OCI-LY7 (cell line): ENCODE measurements around the gene MGMT. TPM values are rescaled to one million over a fixed set of nuclear protein-coding genes. Genes with fewer than 3 reads are reported as not detected.

Experiments used
- BruUV-seq: library from RNA; stranded (reverse); fragments of 400-500 nt; replicated peaks from 2 replicates; lab custom pipeline; 2021; lab: Mats Ljungman, UMichigan
- CTCF ChIA-PET: fragments of 300-600 bp; sonication (Branson Sonifier 250); formaldehyde crosslinking; loops from one replicate; lab custom pipeline; 2022; ENCODE audit warnings: antibody characterized with exemption; ENCODE audit not compliant: unreplicated experiment; lab: Charles Lee
- POLR2A ChIA-PET: fragments of 300-600 bp; sonication (Branson Sonifier 250); formaldehyde crosslinking; loops from one replicate; lab custom pipeline; 2022; ENCODE audit warnings: antibody characterized with exemption; lab: Charles Lee
- DNase-seq: peaks from one replicate; pipeline ENCODE4 v3.0.0-alpha.2; 2015; ENCODE audit warnings: low spot score
- H2AFZ ChIP-seq: fragments of 200-600 bp; sonication (generic), shearing (Covaris generic); 2 replicates; pipeline ENCODE4 v1.6.1; 2014; ENCODE audit warnings: mild to moderate bottlenecking, antibody characterized with exemption, low read length, moderate library complexity
- H3K27ac ChIP-seq: fragments of 200-600 bp; sonication (generic); 2 replicates; pipeline ENCODE4 v1.5.1; 2014; ENCODE audit warnings: mixed run types, low read depth, mild to moderate bottlenecking, moderate library complexity, low read length, inconsistent platforms; ENCODE audit not compliant: poor library complexity, severe bottlenecking
- H3K36me3 ChIP-seq: fragments of 200-600 bp; sonication (generic); 2 replicates; pipeline ENCODE4 v1.6.1; 2014; ENCODE audit warnings: mild to moderate bottlenecking, antibody characterized with exemption, low read length, moderate library complexity, mixed read lengths; ENCODE audit not compliant: insufficient read depth
- H3K4me1 ChIP-seq: fragments of 200-600 bp; sonication (generic); 2 replicates; pipeline ENCODE4 v1.5.1; 2014; ENCODE audit warnings: mild to moderate bottlenecking, low read length; ENCODE audit not compliant: insufficient read depth, poor library complexity, severe bottlenecking
- H3K4me2 ChIP-seq: fragments of 200-600 bp; sonication (generic); 2 replicates; pipeline ENCODE4 v1.6.1; 2014; ENCODE audit warnings: mild to moderate bottlenecking, low read length
- H3K4me3 ChIP-seq: fragments of 200-600 bp; sonication (generic); 2 replicates; pipeline ENCODE4 v1.5.1; 2014; ENCODE audit warnings: mild to moderate bottlenecking, low read depth, low read length; ENCODE audit not compliant: poor library complexity, severe bottlenecking
- H3K79me2 ChIP-seq: fragments of 200-600 bp; sonication (generic); 2 replicates; pipeline ENCODE4 v1.6.1; 2016; ENCODE audit warnings: low read depth, mild to moderate bottlenecking, low read length, moderate library complexity, mixed read lengths; ENCODE audit not compliant: insufficient read depth
- H3K9me2 ChIP-seq: fragments of 200-600 bp; sonication (generic); 2 replicates; pipeline ENCODE4 v1.6.1; 2016; ENCODE audit warnings: mild to moderate bottlenecking, low read length, mixed read lengths; ENCODE audit not compliant: insufficient read depth
- H3K9me3 ChIP-seq: fragments of 200-600 bp; sonication (generic); 2 replicates; pipeline ENCODE4 v1.6.1; 2014; ENCODE audit warnings: mild to moderate bottlenecking, mixed run types, low read length, mixed read lengths
- H4K20me1 ChIP-seq: fragments of 200-600 bp; sonication (generic); 2 replicates; pipeline ENCODE4 v1.6.1; 2014; ENCODE audit warnings: mild to moderate bottlenecking, antibody characterized with exemption, low read length, moderate library complexity, mixed read lengths; ENCODE audit not compliant: insufficient read depth
- CTCF ChIP-seq: fragments of 200-600 bp; sonication (generic); conservative IDR thresholded peaks from 2 replicates; pipeline ENCODE4 v1.5.1; 2014; ENCODE audit warnings: mild to moderate bottlenecking, antibody characterized with exemption, low read length, moderate library complexity, mixed read lengths
- EZH2phosphoT487 ChIP-seq: fragments of 200-600 bp; sonication (generic); IDR thresholded peaks from 2 replicates; pipeline ENCODE4 v1.6.1; 2018; ENCODE audit warnings: low read depth, borderline replicate concordance, mild to moderate bottlenecking, mixed run types, antibody characterized with exemption, low read length, moderate library complexity, mixed read lengths
- intact Hi-C: fragments of 100-400 bp; cut with micrococcal nuclease; formaldehyde crosslinking; loops from one replicate; pipeline ENCODE4 v1.10.0; 2022; ENCODE audit not compliant: unreplicated experiment
- total RNA-seq, 2 experiments: library from RNA; depleted of rRNA in 1 of 2; stranded (reverse); fragments of >200 nt in 1 of 2; shearing (Covaris generic) in 1 of 2; gene quantifications; 2 replicates each; pipeline ENCODE4 v1.2.3, GENCODE V29; 2014 to 2022

MGMT gene
- total RNA-seq, 2 experiments from 2014 or later: 19.7 to 25.0 TPM

- DNase-seq: no peak
- Histone ChIP-seq H4K20me1 (no peaks in the 10 kb centered on the region), H3K27ac (no peak overlapping the region), H3K79me2 (no peaks in the 10 kb centered on the region), H2AFZ (no peak overlapping the region), H3K4me1 (no peaks in the 10 kb centered on the region), H3K9me2 (no peaks in the 10 kb centered on the region), H3K4me3 (no peak overlapping the region), H3K9me3 (no peaks in the 10 kb centered on the region), H3K4me2 (no peak overlapping the region), H3K36me3 (no peaks in the 10 kb centered on the region)
- no TSS peak for BruUV-seq
- ChIA-PET POLR2A (no interaction called here), CTCF (no interaction called here)
- intact Hi-C loops: no loop called here
- TF ChIP-seq EZH2phosphoT487: no peak
- TF ChIP-seq CTCF: no peak
Observed at GRCh38 chr10:129693382-129693781, 226.3 kb downstream of the MGMT start.

- ChIA-PET POLR2A (no interaction called here), CTCF (no interaction called here)
- H2AFZ ChIP-seq: no peak overlapping the region
- no peaks in the 10 kb centered on the region for H4K20me1 ChIP-seq
- DNase-seq: no peak
- intact Hi-C loops: no loop called here
- H3K36me3 ChIP-seq: no peaks in the 10 kb centered on the region
- H3K4me2 ChIP-seq: no peak overlapping the region
- no peaks in the 10 kb centered on the region for H3K9me3 ChIP-seq
- H3K27ac ChIP-seq: no peak overlapping the region
- TF ChIP-seq EZH2phosphoT487: no peak
- TF ChIP-seq CTCF: no peak
- no peaks in the 10 kb centered on the region for H3K4me1 ChIP-seq
- BruUV-seq: no TSS peak
- H3K79me2 ChIP-seq: no peaks in the 10 kb centered on the region
- H3K9me2 ChIP-seq: no peaks in the 10 kb centered on the region
- H3K4me3 ChIP-seq: no peak overlapping the region
Observed at GRCh38 chr10:129694184-129694583, 227.1 kb downstream of the MGMT start.

GRCh38 chr10:129694691-129695243, 227.7 kb downstream of the MGMT start:
- Histone ChIP-seq H3K4me3 (no peak overlapping the region), H3K9me3 (no peaks in the 10 kb centered on the region), H3K27ac (no peak overlapping the region), H3K4me1 (no peaks in the 10 kb centered on the region), H3K4me2 (no peak overlapping the region), H2AFZ (no peak overlapping the region), H3K36me3 (no peaks in the 10 kb centered on the region), H3K79me2 (no peaks in the 10 kb centered on the region), H4K20me1 (no peaks in the 10 kb centered on the region), H3K9me2 (no peaks in the 10 kb centered on the region)
- DNase-seq: no peak
- BruUV-seq: no TSS peak
- intact Hi-C loops: no loop called here
- TF ChIP-seq EZH2phosphoT487: no peak
- TF ChIP-seq CTCF: no peak
- ChIA-PET CTCF (no interaction called here), POLR2A (no interaction called here)
